ENCODE data around the gene RNU5D-1.
"Not testable (repeated sequence)": the region's sequence is repeated elsewhere in the genome, so short reads cannot be mapped to it uniquely, and the experiment has no call there.

RNU5D-1 gene

DNA sequence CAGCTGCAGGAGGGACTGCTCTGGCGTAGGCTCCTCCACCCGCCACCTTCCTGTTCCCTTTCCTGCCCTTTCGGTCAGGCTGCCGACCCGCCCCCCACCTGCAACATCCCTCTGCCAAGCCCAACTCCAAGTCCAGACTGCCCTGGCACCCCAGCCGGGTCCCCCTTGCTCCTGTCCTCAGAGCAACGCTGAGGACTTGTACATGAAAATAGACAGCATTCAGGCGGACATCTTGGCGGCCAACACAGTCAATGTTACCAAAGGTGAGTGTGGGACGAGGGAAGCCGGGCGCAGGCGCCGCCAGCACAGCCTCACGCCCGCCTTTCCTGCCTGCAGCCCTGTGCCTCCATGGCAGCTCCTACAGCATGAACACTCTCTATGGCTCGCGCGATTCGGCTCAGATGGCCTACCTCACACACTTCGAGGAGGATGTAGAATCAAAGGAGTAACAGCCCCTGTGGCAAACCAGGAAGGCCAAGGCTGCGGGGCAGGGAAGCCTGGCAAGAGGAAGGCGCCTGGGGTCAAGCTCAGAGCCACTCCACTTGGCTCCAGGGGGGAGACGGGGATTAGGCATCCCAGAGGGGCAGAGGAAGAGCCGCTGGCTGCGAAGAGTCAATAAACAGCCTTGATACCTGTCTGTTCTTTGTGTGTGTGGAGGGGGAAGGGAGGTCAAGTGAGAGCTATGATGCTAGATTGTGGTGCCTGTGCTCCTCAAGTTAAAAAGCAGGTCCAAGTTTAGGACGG is 5.8 kb downstream of the RNU5D-1 start:
- no peak for DNase-seq

DNA sequence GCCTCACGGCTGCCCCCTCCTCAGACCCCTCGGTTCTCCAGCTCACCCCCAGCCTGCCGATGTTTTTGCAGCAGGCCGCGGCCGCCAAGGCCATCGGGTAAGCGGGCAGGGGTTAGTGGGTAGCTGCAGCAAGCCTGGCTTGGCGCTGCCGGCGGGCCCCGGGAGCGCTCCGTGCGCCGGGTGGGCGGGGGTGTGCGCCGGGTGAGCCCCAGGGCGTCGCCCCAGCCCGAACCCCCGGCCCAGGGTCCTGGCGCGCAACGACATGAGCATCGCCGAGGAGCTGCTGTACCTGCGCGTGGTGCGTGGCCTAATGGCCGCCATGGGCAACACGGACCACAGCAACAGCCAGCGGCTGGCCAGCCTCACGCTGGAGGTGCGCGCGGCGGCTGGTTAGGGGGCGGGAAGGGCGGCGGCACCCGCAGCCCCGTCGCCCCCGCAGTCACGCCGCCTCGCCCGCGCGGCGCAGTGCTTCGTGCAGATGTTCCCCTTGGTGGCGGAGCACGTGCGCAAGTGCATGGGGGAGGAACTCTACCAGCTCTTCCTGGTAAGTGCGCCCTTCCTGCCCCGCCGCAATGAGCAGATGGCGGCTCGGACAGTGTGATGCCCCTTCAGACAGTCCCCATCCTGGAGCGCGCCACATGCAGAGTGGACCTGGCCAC is 6.5 kb downstream of the RNU5D-1 start:
- DNase-seq: no peak

DNA sequence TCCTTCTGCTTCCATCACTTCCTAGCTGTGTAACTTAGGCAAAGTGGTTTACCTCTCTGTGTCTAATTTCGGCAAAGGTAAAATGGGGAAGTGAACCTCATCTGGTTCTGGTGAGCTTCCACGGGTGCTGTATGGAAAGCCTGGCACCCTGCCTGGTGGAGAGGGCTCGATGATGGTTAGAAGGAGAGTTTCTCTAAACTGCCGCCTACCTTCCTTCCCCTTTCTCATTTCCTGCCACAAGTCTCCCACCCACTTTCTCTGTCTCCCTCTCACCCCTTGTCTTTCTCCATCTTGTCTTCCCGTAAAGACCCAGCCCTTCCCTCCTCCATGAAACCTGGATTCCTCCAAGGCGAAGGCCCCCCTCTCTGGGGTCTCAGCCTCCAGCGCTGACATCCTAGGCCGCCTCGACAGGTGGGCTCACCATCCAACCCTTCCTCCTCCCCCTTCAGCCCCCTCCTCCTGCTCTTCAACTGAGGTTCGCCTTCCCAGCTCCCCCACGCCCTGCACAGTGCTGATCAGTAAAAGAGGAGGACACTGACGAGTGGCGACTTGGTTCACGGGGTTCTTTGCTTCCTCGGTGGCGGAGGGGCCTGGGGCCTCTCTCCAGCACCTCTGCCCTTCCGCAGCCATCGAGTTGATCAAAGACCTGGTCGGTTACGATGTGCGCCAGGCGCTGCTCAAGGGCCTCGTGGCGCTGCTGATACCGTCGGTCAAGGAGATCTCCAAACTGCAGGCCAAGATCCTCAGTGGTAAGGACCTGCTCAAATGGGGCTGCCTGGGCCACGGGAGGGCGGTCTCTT is 7.3 kb downstream of the RNU5D-1 start:
- no peak for DNase-seq

DNA sequence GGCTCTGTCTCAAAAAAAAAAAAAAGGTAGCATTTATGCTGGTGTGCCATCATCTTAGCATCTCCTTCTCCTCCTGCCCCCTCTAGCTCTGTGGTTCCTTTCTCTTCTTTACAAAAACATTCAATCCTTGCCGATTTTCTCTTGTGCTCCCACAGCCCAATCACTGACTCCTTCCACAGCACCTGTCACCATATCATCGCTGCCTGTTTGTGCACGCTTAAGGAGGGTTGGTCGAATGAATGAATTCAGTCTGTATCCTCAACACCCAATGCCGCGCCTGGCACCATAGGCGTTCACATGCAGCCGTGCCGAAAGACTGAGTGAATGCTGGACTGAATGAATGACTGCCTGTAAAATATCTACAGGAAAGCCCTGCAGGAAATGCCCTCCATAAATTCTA is 7.9 kb downstream of the RNU5D-1 start:
- DNase-seq: no peak

DNA sequence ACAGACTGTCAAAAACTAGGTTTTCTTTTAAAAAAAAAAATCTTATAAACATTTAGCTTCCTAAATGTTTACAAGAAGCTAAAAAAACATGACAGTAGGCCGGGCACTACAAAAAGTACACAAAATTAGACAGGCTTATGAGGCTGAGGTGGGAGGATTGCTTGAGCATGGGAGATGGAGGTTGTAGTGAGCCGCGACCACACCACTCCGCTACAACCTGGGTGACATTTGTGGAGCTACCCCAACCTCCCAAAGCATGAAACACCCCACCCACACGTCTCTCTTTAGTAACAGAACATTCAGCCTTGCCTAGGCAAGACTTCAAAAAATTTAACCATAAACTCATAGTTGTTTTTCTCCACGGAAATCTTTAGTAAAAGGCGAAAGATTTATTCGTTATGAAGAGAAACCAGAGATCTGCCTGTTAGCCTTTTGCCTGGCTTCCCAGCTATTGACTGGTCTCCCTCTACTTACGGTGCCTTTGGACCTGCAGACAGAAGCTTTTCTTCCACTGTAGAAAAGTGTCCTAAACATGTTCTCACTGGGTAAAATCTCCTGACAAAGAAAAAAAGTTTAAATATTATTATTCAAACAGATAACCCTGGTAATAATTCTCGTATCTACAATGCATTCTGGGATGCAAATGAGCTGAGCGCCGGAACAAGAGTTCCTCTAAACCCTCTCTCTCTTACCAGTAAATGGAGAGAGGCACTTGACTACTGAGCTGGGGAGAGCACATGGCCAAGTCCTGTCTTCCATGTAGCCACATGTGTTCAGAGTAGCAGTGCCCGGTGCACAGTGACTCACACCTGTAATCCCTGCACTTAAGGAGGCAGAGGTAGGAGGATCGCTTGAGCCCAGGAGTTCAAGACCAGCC is 9.2 kb downstream of the RNU5D-1 start:
- DNase-seq: no peak

DNA sequence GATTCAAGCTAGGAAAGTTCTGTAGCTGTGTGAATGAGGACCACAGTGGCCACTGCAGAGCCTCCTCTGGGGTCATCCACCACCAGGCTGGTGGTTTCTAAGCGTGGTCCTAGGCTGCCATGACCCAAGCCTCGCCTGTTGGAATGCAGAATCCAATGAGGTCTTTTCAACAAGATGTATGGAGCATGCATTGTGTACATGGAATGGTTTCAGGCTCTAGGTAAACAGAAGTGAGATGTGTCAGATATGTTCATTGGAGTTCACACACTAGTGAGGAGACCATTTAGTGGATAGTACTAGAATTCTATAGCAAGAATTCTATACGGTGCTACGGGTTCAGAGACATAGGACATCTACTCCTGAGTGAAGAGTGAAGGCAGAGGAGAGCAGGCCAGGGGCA is 10.7 kb downstream of the RNU5D-1 start:
- no peak for DNase-seq

DNA sequence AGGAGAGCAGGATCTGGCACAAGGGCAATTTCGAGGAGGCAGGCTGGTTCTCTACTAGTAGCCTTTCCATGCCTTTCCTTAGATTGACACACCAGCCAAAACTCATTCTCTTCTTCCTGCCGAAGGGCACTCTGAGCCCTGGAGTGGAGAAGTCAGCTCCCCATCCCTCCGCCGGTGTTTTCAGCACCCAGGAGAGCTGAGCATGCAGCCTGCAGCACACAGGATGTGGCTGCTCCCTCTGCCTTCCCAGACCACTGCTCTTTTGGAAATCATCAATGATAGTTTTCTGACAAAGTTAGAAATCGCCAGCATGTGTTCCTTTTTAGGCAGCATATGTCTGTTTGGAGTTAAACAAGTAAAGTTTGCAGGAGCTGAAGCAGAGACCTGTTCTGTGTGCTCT is 11.7 kb downstream of the RNU5D-1 start:
- no peak for DNase-seq

DNA sequence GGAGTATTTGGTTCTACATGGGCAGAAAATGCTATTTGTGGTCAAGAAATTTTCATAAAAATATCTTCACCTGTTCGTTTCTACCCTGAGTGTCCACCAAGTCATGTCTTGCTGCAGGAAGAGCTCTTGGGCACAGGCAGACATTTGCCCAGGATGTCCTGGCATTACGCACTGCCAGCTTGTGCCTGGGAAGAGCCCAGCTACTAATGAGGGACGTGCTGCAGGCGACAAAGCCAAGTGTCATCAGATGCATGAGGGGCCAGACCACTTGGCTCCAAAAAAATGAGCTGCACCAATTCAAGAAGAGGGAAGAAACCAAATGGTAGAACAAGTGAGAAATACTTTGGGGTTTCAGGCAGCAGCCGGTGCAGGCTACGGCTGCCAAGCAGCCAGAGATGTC is 12.9 kb downstream of the RNU5D-1 start:
- DNase-seq: no peak

DNA sequence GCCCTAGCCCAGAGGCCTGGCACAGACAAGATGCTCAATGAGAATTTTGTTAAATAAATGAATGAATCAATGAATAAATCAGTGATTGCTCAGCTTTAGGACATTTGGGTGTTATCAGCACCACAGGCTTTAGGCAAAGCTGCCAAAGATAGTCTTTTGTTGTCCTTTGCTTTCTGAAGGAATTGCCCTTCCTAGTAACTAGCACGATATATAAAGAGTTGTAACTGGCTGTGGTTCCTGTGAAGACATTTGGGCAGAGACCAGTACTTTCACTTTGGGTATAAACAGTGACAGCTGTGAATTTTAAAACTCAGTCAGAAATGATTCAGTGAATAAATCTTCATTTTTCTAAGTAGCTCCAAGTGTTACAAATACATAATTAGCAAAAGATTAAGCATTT is 13.3 kb downstream of the RNU5D-1 start:
- no peak for DNase-seq

DNA sequence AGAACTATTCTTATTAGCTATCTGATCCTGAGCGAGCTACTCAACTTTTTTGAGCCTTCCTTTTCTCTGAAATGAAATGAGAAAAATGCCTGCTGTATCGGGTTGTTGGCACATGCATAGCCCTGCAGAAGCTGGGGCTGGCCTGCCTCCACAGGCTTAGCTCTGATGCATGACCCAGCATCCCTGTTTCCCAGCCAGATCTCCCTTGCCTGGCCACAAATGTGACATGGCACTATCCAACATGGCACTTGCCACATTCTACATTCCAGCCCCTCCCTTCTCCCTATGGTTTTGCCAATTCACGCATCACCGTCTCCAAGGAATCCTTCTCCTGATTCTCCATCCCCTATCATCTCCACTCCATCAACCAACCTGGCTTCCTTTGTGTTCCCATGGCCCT is 13.8 kb downstream of the RNU5D-1 start:
- DNase-seq: no peak

DNA sequence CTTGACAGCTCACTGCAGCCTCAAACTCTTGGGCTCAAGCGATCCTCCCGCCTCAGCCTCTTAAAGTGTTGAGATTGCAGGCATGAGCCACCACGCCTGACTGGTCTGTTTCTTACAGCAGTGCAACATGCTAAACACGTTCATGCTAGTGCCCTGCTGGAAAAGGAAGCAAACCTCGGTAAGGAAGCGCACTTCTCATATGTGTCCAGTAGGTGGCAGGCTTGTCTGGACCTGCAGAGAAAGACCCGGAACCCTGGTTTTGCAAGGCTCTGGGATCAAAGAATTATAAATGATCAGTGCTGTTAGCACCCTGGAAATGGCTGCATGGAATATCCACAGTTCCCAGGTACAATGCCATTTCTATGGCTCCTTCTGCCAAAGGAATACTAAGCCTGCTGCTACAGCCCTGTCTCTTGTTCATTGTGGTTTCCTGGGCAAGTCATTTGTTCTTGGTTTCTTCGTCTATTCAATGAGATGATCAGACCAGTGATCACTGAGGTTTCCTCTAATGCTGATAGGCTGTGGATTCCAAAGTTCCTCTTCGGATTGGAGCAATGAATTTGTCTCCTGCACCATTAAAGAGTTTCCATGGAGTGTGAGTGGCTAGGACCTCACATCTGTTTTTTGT is 15.9 kb downstream of the RNU5D-1 start:
- peak; percentile 47 for DNase-seq

DNA sequence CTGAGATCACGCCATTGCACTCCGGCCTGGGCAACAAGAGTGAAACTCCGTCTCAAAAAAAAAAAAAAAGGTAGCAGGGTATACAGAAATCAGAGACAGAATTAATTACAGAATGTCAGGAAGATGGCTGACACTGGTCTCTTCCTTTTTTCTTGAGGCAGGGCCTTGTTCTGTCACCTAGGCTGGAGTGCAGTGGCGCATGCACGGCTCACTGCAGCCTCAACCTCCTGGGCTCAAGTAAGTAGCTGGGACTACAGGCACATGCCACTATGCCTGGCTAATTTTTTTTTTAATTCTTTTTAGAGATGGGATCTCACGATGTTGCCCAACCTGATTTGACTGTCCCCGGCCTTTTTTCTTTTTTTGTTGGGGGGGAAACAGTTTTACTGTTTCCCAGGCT is 16.4 kb downstream of the RNU5D-1 start:
- DNase-seq: no peak

DNA sequence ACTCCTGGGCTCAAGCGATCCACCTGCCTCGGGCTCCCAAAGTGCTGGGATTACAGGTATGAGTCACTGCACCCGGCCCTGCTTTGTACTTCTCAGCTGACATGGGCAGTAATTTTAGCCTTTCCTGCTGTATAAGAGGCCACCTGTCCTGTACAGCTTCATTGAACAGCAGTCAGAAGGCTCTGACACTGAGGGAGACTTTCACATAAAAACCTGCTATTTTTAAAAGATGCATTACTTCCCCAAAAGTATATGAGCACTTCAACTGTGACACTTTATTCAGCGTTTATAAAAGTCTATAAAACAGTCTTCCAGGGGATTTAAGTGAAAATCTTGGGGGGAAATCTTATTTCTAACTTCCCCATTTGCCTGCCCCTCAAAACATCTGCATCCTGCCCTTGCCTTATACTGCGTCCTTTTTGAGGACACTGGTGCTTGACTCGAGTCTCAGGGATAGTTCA is 17.6 kb downstream of the RNU5D-1 start:
- DNase-seq: no peak

DNA sequence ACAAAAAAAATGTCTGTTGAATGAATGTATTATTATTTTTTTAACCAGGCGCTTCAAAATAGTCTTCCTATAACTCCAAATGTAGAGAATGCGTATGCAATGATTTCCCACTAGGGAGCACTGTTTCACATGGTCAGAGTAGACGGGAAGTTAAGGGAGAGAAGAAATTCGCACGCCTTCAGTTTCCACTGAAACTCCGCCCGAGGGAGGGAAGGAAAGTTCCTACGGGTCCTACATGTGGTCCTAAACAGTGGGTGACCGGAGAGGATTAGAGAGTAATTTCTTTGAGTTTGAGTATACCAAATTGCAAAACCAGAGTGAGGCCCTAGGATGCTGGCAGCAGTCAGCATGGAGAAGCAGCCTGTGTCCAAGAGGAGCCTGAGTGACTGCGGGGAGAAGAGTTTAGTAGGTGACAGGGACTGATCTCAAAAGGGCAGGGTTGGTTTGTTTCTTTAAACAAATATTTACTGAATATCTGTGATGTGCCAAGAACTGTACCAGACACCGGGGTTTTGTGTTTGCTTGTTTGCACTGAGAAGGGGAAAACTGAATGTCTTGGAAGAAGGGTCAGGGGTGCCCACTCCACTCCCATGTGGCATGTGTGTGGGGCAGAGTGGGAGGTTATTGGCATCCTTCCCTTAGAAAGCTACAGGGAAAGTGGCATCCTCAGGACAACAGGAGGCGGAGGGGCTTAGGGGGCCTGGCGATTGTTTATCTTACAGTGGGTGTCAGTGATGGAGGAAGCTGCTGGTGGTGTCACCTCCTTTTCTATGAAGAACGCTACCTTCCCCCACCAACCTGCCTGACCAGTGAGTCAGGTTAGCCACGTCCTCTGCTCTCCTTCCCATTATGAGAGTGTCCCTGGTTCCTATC is 22.8 kb downstream of the RNU5D-1 start:
- DNase-seq: no peak

DNA sequence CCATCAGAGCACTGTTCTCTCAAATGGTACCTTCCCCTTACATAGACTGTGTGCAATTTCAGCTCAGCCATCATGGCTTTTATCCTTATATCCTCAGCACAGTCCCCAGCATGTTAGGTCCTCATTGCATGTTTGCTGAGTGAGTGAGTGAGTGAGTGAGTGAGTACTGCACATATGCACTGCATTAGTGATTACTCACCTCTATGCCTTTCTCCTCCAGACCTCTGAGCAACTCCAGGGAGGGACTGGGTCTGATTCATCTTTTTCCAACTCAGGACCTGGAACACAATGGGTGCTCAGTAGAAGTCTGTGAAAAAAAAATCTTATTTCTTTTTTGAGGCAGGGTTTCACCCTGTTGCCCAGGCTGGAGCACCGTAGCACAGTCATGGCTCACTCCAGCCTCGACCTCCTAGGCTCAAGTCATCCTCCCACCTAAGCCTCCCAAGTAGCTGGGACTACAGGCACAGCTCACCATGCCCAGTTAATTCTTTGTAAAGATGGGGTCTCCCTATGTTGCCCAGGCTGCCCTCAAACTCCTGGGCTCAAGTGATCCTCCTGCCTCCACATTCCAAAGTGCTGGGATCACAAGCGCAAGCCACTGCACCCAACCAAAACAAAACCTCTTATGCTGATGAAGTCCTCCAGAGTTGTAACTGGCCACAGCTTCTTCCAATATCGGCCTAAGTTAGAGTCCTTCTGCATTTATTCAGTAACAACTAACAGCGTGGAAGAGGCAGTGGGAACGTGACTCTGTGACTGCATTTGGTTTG is 23.7 kb downstream of the RNU5D-1 start:
- no peak for DNase-seq

DNA sequence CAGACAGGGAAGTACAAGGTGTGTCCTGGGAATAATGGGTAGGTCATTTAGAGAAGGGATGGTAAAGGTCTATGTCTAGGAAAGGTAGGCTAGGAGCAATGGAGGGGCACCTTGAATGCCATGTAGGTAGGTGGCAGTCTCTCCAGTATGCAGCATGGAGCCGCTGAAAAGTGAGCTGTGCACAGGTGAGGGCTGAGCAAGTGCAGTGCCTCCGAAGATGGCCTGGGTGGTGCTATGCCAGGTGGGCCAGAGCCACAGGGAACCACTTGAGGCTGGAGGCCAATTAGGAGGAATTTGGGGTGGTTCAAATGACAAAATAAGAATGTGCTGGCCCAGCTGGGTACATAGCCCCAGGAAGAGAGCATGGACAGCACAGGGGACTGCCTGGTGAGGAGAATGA is 25.0 kb downstream of the RNU5D-1 start:
- DNase-seq: no peak

DNA sequence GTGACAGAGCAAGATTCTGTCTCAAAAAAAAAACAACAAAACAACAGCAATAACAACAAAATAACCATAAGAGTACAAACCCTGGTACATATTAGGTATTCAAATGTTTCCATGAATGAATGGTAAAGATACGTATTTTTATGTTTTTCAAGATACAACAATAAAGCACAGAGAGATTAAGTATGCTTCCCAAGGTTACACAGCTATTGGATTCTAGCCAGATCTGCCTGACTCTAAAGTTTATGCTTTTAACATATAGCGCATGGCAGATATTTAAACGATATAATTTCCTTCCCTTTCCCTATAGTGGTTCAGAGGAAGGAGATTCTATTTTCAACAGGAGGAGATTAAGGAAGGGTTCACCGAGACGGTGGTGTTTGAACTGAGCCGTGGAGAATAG is 25.5 kb downstream of the RNU5D-1 start:
- no peak for DNase-seq

DNA sequence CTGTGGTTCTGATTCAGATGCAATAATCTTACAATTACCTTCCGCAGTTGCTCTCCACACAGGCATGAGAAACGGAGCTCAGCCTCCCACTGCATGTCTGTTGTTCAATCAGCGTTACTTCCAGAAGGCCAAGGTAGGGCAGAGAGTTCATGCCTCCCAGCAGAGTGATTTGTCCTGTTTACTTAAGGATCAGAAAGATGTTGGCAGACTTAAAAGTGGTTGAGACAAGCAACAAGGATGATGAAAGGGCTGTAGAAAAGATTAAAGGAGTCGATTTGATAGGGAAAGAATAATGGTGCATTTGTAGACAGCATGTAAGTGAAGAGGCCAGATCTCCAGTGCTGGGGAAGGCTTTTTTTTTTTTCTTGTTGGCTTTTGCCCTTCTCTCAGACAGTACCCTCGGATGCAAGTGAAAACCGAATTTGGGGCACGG is 29.8 kb downstream of the RNU5D-1 start:
- DNase-seq: no peak

DNA sequence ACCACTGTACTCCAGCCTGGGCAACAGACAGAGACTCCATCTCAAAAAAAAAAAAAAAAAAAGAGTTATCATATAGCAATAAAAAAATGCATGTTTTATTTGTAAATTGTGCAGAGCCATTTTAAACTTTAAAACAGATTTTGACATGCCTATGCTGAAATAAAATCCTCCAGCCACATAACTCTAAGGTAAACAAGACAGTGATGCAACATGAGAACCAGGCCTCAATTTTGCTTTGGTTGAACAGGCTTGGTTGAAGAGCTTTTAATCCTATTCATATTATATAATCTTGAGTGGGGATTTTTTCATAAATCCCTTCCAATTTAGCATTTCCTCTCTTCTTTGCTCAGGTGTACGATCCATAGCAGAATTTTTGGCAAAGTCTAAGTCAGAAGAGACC is 30.4 kb downstream of the RNU5D-1 start:
- no peak for DNase-seq

DNA sequence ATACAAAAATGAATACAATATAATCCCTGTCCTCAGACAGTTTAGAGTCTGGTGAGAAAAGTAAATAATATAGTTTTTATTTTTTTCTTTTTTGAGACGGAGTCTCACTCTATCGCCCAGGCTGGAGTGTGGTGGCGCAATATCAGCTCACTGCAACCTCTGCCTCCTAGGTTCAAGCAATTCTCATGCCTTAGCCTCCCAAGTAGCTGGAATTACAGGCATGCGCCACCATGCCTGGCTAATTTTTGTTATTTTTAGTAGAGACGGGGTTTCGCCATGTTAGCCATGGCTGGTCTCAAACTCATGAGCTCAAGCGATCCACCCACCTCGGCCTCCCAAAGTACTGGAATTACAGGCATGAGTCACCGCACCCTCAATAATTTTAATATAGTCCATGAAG is 31.6 kb downstream of the RNU5D-1 start:
- DNase-seq: not testable (repeated sequence)

DNA sequence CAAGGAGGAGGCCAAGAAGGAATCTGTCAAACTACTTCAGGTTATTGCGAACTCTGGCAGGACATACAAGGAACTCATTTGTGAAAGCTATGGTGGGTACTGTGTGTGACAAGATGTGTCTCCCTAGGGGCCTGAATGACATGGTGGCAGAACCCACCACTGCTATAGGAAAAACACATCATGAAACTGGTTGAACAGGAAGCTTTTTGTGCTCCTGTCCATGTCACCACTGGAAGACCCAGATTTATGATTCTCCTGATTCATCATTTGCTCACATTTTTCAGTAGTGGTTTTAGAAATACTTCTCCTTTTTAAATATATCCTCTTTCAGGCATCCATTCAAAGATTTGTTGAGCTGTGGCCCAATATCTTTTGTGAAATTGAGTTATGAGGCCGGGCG is 32.8 kb downstream of the RNU5D-1 start:
- no peak for DNase-seq

All from NCI-H2171 (cell line).